ENCODE results near the gene PIP4K2A. TPM values are rescaled to one million over a fixed set of nuclear protein-coding genes. Genes with fewer than 3 reads are reported as not detected.
A peak's percentile ranks its signal among the peaks of the same experiment; 100 is the strongest.

The PIP4K2A gene
- total RNA-seq, 6 experiments from 2014 or later: 8.1 to 27.6 (median 12.0) TPM

GRCh38 chr10:22634606-22635459 lies 79.5 kb downstream of the PIP4K2A start:
- Histone ChIP-seq H3K27ac (peak overlapping the region in 1 of 3 donors; percentile 3), H3K4me1 (peaks cover 0 to 16% (median 3%) of the 10 kb centered on the region in 4 donors), H3K27me3 (no peaks in the 10 kb centered on the region), H3K36me3 (no peaks in the 10 kb centered on the region), H3K9me3 (no peaks in the 10 kb centered on the region), H3K4me3 (no peak overlapping the region)
- WGBS (ENCODE audit: insufficient coverage, low coverage, low lambda C conversion rate, missing lambda C conversion rate): 88% methylated on average over 4 of the region's 4 CpGs
- TF ChIP-seq CTCF (IDR thresholded peaks at IDR 0.05) (no peak), POLR2A (IDR thresholded peaks at IDR 0.05) (no peak)
- ATAC-seq (no peak), DNase-seq (no peak)
- intact Hi-C loops (cut with DNase I): no loop called here

GRCh38 chr10:22634093-22634492 lies 80.3 kb downstream of the PIP4K2A start:
- Histone ChIP-seq H3K9me3 (no peaks in the 10 kb centered on the region), H3K4me1 (peaks cover 0 to 16% (median 3%) of the 10 kb centered on the region in 4 donors), H3K27me3 (no peaks in the 10 kb centered on the region), H3K36me3 (no peaks in the 10 kb centered on the region), H3K27ac (peak overlapping the region in 1 of 3 donors; percentile 24), H3K4me3 (no peak overlapping the region)
- DNase-seq (no peak), ATAC-seq (peak in 1 of 4 donors; percentile 33)
- no peak for TF ChIP-seq POLR2A (IDR thresholded peaks at IDR 0.05)
- TF ChIP-seq CTCF (IDR thresholded peaks at IDR 0.05): no peak
- 54% methylated on average over 4 of the region's 5 CpGs for WGBS (ENCODE audit: insufficient coverage, low coverage, low lambda C conversion rate, missing lambda C conversion rate)
- intact Hi-C loops (cut with DNase I): no loop called here

GRCh38 chr10:22633528-22633927 lies 80.8 kb downstream of the PIP4K2A start:
- DNase-seq: no peak
- peak overlapping the region in 1 of 3 donors; percentile 24 for H3K27ac ChIP-seq

GRCh38 chr10:22633106-22633505 lies 81.3 kb downstream of the PIP4K2A start:
- Histone ChIP-seq H3K36me3 (no peaks in the 10 kb centered on the region), H3K27ac (peak overlapping the region in 1 of 3 donors; percentile 53), H3K9me3 (no peaks in the 10 kb centered on the region), H3K4me1 (peaks cover 0 to 17% (median 3%) of the 10 kb centered on the region in 4 donors), H3K4me3 (no peak overlapping the region), H3K27me3 (no peaks in the 10 kb centered on the region)
- TF ChIP-seq POLR2A (IDR thresholded peaks at IDR 0.05) (no peak), CTCF (IDR thresholded peaks at IDR 0.05) (no peak)
- 90% methylated on average over 4 of the region's 4 CpGs for WGBS (ENCODE audit: insufficient coverage, low coverage, low lambda C conversion rate, missing lambda C conversion rate)
- DNase-seq (no peak), ATAC-seq (no peak)
- intact Hi-C loops (cut with DNase I): no loop called here

More at GRCh38 chr10:22633528-22633927, 80.8 kb downstream of the PIP4K2A start:
- no peaks in the 10 kb centered on the region for H3K36me3 ChIP-seq
- 90% methylated on average over 9 of the region's 11 CpGs for WGBS (ENCODE audit: insufficient coverage, low coverage, low lambda C conversion rate, missing lambda C conversion rate)
- H3K9me3 ChIP-seq: no peaks in the 10 kb centered on the region
- no peak for TF ChIP-seq POLR2A (IDR thresholded peaks at IDR 0.05)
- no peak for TF ChIP-seq CTCF (IDR thresholded peaks at IDR 0.05)
- no peak for ATAC-seq
- H3K4me1 ChIP-seq: peaks cover 0 to 16% (median 3%) of the 10 kb centered on the region in 4 donors
- H3K27me3 ChIP-seq: no peaks in the 10 kb centered on the region
- H3K4me3 ChIP-seq: no peak overlapping the region
- intact Hi-C loops (cut with DNase I): no loop called here
